Measurements from ENCODE around the gene TTLL1.
"Not testable (repeated sequence)": the region's sequence is repeated elsewhere in the genome, so short reads cannot be mapped to it uniquely, and the experiment has no call there.

The TTLL1 gene

DNA sequence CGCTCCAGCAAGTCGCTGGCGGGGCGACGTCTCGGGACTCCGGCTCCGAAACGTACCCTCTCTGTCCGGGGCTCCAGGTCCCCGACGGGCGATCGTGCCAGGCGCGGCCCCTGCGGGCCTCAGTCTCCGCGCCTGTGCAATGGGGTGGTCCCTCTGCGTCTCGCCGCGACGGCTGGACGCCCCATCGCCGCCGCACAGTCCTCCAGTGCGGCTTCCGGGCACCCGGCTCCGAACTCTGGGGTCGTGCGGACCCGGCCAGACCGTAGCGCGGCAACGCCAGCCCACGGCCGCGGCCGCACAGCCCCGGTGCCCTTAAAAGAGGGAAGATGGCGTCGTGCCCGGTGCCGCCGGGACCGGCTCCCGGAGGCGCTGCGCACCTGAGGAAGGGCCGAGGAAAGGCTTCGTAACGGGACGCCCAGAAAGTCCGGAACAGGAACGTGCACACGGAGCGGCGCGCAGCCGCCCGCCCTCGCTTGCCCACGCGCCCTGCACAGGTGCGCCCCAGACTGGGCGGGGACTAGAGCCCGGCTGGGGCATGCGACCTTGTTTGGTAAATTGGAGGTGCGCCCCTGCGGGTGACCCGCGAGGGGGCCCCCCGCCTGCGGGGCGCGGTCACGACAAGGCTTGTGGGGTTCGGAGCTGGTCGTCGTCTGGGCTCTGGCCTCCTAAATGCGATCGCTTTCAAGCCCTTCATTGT lies 21.9 kb upstream of the TTLL1 start:
- H3K4me3 ChIP-seq (ENCODE audit: control insufficient read depth, low read depth, low read length), result peak overlapping the region; percentile 13
- TF ChIP-seq, protein P1, sequence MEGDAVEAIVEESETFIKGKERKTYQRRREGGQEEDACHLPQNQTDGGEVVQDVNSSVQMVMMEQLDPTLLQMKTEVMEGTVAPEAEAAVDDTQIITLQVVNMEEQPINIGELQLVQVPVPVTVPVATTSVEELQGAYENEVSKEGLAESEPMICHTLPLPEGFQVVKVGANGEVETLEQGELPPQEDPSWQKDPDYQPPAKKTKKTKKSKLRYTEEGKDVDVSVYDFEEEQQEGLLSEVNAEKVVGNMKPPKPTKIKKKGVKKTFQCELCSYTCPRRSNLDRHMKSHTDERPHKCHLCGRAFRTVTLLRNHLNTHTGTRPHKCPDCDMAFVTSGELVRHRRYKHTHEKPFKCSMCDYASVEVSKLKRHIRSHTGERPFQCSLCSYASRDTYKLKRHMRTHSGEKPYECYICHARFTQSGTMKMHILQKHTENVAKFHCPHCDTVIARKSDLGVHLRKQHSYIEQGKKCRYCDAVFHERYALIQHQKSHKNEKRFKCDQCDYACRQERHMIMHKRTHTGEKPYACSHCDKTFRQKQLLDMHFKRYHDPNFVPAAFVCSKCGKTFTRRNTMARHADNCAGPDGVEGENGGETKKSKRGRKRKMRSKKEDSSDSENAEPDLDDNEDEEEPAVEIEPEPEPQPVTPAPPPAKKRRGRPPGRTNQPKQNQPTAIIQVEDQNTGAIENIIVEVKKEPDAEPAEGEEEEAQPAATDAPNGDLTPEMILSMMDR (conservative IDR thresholded peaks at IDR 0.05; ENCODE audit: control insufficient read depth, insufficient read depth, low read depth, low read length), result no peak
- no peak for DNase-seq (ENCODE audit: low read depth)

DNA sequence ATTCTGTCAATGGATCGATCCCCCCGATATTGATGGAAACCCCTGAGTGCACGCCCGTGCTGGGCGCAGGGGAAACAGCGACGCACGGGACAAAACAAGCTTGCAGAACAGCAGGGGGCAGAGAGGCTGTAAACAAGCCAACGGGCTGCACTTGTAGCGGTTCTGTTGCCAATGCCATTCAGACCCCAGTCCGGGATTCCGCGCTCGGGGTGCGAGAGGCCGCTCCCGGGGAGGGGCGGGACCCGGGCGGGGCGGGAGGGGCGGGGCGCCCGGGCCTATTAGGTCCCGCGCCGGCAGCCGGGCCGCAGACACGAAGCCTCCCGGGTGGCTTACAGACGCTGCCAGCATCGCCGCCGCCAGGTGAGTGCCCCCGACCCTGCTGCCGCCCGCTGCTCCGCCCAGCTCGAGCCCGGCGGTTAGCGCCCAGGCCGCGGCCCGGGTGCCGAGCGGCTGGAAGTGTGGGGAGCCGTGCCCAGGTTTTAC lies 21.3 kb upstream of the TTLL1 start, which contains the start of gene BIK:
Gene BIK (plus strand): TSS at position 307 of the 483 bp plus-strand sequence. CDS start 13,273 bp downstream, outside the sequence.
- peak; percentile 14 for DNase-seq (ENCODE audit: low read depth)
- TF ChIP-seq, protein P1 (conservative IDR thresholded peaks at IDR 0.05; ENCODE audit: control insufficient read depth, insufficient read depth, low read depth, low read length), result peak; percentile 27
- H3K4me3 ChIP-seq (ENCODE audit: control insufficient read depth, low read depth, low read length), result peak within 1 kb of the TSS; percentile 21

GRCh38 chr22:43109921-43110443 lies 20.8 kb upstream of the TTLL1 start:
- peak overlapping the region; percentile 21 for H3K4me3 ChIP-seq (ENCODE audit: control insufficient read depth, low read depth, low read length)
- no peak for DNase-seq (ENCODE audit: low read depth)
- TF ChIP-seq, protein P1 (conservative IDR thresholded peaks at IDR 0.05; ENCODE audit: control insufficient read depth, insufficient read depth, low read depth, low read length), result no peak

DNA sequence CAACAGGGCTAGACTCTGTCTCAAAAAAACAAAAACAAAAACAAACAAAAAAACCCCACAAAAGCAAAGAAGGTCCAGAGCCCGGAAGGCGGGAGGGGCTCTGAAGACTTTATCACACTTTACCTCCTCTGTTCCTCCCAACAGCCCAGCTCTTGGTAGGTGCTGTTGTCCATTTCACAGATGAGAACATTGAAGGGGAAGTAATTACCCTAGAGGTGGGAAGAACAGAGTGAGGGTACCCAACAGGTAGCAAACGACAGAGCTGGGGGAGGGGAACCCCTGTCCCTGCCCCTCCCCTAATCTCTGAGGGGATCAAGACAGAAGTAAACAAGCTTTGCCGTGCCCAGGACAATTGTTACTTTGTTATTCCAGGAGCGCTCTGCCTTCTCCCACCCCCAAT lies 20.3 kb upstream of the TTLL1 start:
- TF ChIP-seq, protein P1 (conservative IDR thresholded peaks at IDR 0.05; ENCODE audit: control insufficient read depth, insufficient read depth, low read depth, low read length), result no peak
- no peak for DNase-seq (ENCODE audit: low read depth)
- H3K4me3 ChIP-seq (ENCODE audit: control insufficient read depth, low read depth, low read length), result no peak overlapping the region

DNA sequence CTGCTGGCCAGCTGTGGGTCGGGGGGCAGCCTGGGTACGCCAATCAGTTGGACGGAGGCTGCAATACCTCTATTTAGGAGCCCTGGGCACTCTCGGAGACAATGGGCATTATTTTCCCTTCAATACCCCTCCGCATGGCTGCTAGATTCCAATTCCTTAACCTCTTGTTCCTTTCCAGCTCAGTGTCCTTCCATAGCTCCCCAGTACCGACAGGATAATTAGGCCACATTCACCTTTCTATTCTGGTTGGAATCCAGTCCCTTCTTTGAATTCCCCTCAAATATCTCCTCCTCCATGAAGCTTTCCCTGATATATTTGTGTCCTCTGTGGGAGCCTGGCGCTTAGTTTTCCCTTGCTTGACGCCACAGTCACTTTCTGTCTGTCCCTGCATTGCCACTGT lies 17.1 kb upstream of the TTLL1 start:
- TF ChIP-seq, protein P1 (conservative IDR thresholded peaks at IDR 0.05; ENCODE audit: control insufficient read depth, insufficient read depth, low read depth, low read length), result no peak
- no peak overlapping the region for H3K4me3 ChIP-seq (ENCODE audit: control insufficient read depth, low read depth, low read length)
- DNase-seq (ENCODE audit: low read depth), result no peak

DNA sequence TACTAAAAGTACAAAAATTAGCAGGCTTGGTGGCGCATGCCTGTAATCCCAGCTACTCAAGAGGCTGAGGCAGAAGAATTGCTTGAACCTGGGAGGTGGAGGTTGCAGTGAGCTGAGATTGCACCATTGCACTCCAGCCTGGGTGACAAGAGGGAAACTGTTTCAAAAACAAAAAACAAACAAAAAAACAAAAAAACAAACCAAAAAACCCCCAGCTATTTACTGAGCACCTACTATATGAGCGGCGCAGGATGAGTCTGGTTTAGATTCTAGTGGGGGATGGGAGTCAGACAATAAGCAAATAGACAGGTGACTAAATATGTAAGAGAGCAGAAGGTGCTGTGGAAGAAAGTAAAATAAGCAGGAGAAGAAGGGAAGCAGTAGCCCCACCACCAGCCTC lies 15.8 kb upstream of the TTLL1 start:
- not testable (repeated sequence) for DNase-seq (ENCODE audit: low read depth); H3K4me3 ChIP-seq (ENCODE audit: control insufficient read depth, low read depth, low read length)

GRCh38 chr22:43104056-43104625 lies 14.9 kb upstream of the TTLL1 start:
- DNase-seq (ENCODE audit: low read depth), result peak; percentile 13
- not testable (repeated sequence) for H3K4me3 ChIP-seq (ENCODE audit: control insufficient read depth, low read depth, low read length)
